HepG2 (cell line): ENCODE measurements around the gene SLC7A8. TPM values are rescaled to one million over a fixed set of nuclear protein-coding genes. Genes with fewer than 3 reads are reported as not detected.

Experiments used
- ATAC-seq: fragments of 200-7000 bp; cut with Tn5 transposase; 3 replicates; pipeline ENCODE4 v1.9.1; 2020; ENCODE audit warnings: mild to moderate bottlenecking, moderate library complexity
- BruUV-seq: library from RNA; stranded (reverse); fragments of 400-500 nt; replicated peaks from 2 replicates; lab custom pipeline; 2021; lab: Mats Ljungman, UMichigan
- CTCF ChIA-PET: fragments of 300-600 bp; formaldehyde crosslinking; extraction: SDS; loops from one replicate; lab custom pipeline; 2021; ENCODE audit warnings: low total read pairs, inconsistent platforms, low intra/inter-chr PET ratio; lab: Yijun Ruan, JAX
- POLR2A ChIA-PET: fragments of 350-600 bp; sonication (Branson Sonifier 250); formaldehyde crosslinking; loops from one replicate; lab custom pipeline; 2020; ENCODE audit warnings: antibody characterized with exemption, inconsistent platforms; lab: Yijun Ruan, JAX
- DNase-seq: peaks from one replicate; pipeline ENCODE4 v3.0.0-alpha.2; 2015; ENCODE audit warnings: low spot score
- FAIRE-seq: peaks from 3 replicates; lab custom pipeline; 2011; peaks lifted over from hg19 to GRCh38; lab: Jason Lieb, UNC
- H2AFZ ChIP-seq: one replicate; pipeline ENCODE4 v1.6.1; 2011; ENCODE audit warnings: low read length, inconsistent platforms
- H3K27ac ChIP-seq: fragments of 300-600 bp; 3 replicates; pipeline ENCODE4 v1.8.0; 2011; ENCODE audit warnings: mixed run types, mild to moderate bottlenecking, mixed read lengths, low read length, inconsistent platforms; ENCODE audit not compliant: insufficient read depth; ENCODE audit errors: extremely low read length
- H3K27me3 ChIP-seq, 2 experiments: fragments of 200-600 bp in 1 of 2; 2 replicates in 1 of 2; 3 replicates in 1 of 2; pipeline versions ENCODE4 v1.6.0 to v1.8.0; 2011; ENCODE audit warnings: low read length in 2 of 2, mild to moderate bottlenecking in 2 of 2, moderate library complexity in 2 of 2, inconsistent platforms in 1 of 2; ENCODE audit not compliant: insufficient read depth in 2 of 2, control insufficient read depth in 1 of 2
- H3K36me3 ChIP-seq, 2 experiments: fragments of 200-600 bp in 1 of 2; replicated peaks in 1 of 2; 2 replicates in 1 of 2; 3 replicates in 1 of 2; pipeline versions ENCODE4 v1.5.1 to v1.8.0; 2011; ENCODE audit warnings: low read length in 2 of 2, inconsistent platforms in 1 of 2; ENCODE audit not compliant: insufficient read depth in 2 of 2, control insufficient read depth in 1 of 2
- H3K4me1 ChIP-seq: 2 replicates; pipeline ENCODE4 v1.5.1; 2012; ENCODE audit warnings: low read length, inconsistent platforms; ENCODE audit not compliant: insufficient read depth
- H3K4me2 ChIP-seq: 2 replicates; pipeline ENCODE4 v1.6.0; 2011; ENCODE audit warnings: low read depth, low read length, inconsistent platforms
- H3K4me3 ChIP-seq, 3 experiments: fragments of 200-600 bp in 1 of 3; sonication (generic), shearing (Covaris generic) in 1 of 3; replicated peaks in 1 of 3; 2 replicates each; pipeline ENCODE4 v1.5.1; 2011 to 2016; ENCODE audit warnings: low read length in 3 of 3, inconsistent platforms in 2 of 3, low read depth in 2 of 3, mild to moderate bottlenecking in 2 of 3, control low read depth in 1 of 3, mixed read lengths in 1 of 3; ENCODE audit not compliant: insufficient read depth in 1 of 3
- H3K79me2 ChIP-seq: one replicate; pipeline ENCODE4 v1.6.1; 2011; ENCODE audit warnings: low read length, inconsistent platforms; ENCODE audit not compliant: insufficient read depth
- H3K9ac ChIP-seq: 2 replicates; pipeline ENCODE4 v1.6.0; 2011; ENCODE audit warnings: mild to moderate bottlenecking, low read depth, low read length, inconsistent platforms; ENCODE audit not compliant: insufficient read depth
- H3K9me3 ChIP-seq: 2 replicates; pipeline ENCODE4 v1.5.1; 2012; ENCODE audit warnings: mild to moderate bottlenecking, low read length
- H4K20me1 ChIP-seq: 2 replicates; pipeline ENCODE4 v1.6.0; 2011; ENCODE audit warnings: inconsistent platforms, mild to moderate bottlenecking, low read length, moderate library complexity; ENCODE audit not compliant: insufficient read depth
- EP300 ChIP-seq, 3 experiments: sonication (generic) in 1 of 3; formaldehyde crosslinking in 1 of 3; IDR thresholded peaks; 2 replicates each; pipeline versions ENCODE4 v1.5.1 to v1.6.1; 2011 to 2020; ENCODE audit warnings: low read depth in 2 of 3, low read length in 2 of 3, borderline replicate concordance in 1 of 3, improper control_type of control experiment in 1 of 3, mild to moderate bottlenecking in 1 of 3, missing genetic modification reagents in 1 of 3, moderate library complexity in 1 of 3
- MAFF ChIP-seq: IDR thresholded peaks from 2 replicates; pipeline ENCODE4 v1.6.1; 2011; ENCODE audit warnings: low read depth, low read length, improper control_type of control experiment
- MAFK ChIP-seq, 2 experiments: IDR thresholded peaks in 1 of 2; conservative IDR thresholded peaks in 1 of 2; 2 replicates each; pipeline ENCODE4 v1.6.1; 2011; ENCODE audit warnings: improper control_type of control experiment in 2 of 2, low read length in 2 of 2
- MEIS1 ChIP-seq: sonication (generic); formaldehyde crosslinking; IDR thresholded peaks from 2 replicates; pipeline ENCODE4 v1.9.0; 2021; ENCODE audit warnings: mild to moderate bottlenecking, missing genetic modification reagents, moderate library complexity, borderline replicate concordance
- ZNF547 ChIP-seq: sonication (generic); formaldehyde crosslinking; IDR thresholded peaks from 2 replicates; pipeline ENCODE4 v1.5.1; 2020; ENCODE audit warnings: mild to moderate bottlenecking, missing genetic modification reagents
- ZNF616 ChIP-seq: sonication (generic); formaldehyde crosslinking; IDR thresholded peaks from 2 replicates; pipeline ENCODE4 v1.5.0; 2020; ENCODE audit warnings: low read depth, mild to moderate bottlenecking, missing genetic modification reagents
- WGBS: methylation state at CpG from one replicate; pipeline ENCODE4 v1.1.6; 2017; ENCODE audit warnings: low lambda C conversion rate; 5-methylcytosine and 5-hydroxymethylcytosine counted together
- in situ Hi-C: cut with HindIII; loops from 2 replicates; pipeline ENCODE4 v1.10.0; 2017; ENCODE audit warnings: low pct_unique_long_range_greater_than_20kb; ENCODE audit not compliant: extremely low pct_ligation_motif_present
- intact Hi-C: fragments of 100-400 bp; cut with micrococcal nuclease; formaldehyde crosslinking; loops from one replicate; pipeline ENCODE4 v1.10.0; 2022; ENCODE audit not compliant: unreplicated experiment
- polyA plus RNA-seq, 8 experiments: library from polyadenylated mRNA; depleted of rRNA in 3 of 8; stranded (reverse) in 7 of 8; unstranded in 1 of 8; fragments of >200 nt; fragmentation: Illumina TruSeq in 4 of 8; extraction: Trizol in 4 of 8; gene quantifications; 2 replicates each; pipeline versions ENCODE4 v1.2.1 to v1.2.3, GENCODE V29; 2011 to 2016; ENCODE audit warnings: low read depth in 4 of 8, missing spikeins in 1 of 8, mixed read lengths in 1 of 8; ENCODE audit not compliant: insufficient read depth in 1 of 8
- total RNA-seq, 5 experiments: library from RNA; depleted of rRNA; stranded (reverse); fragments of >200 nt; fragmentation: Illumina TruSeq; extraction: Trizol; gene quantifications; 2 replicates each; pipeline ENCODE4 v1.2.3, GENCODE V29; 2016; ENCODE audit warnings: low read depth in 1 of 5

SLC7A8 gene
- total and polyA plus RNA-seq, 2 of the 13 experiments (the other 11 are each of a cell fraction or from before 2014, with no cell fraction given): 0.25 TPM; not detected in 1

DNA sequence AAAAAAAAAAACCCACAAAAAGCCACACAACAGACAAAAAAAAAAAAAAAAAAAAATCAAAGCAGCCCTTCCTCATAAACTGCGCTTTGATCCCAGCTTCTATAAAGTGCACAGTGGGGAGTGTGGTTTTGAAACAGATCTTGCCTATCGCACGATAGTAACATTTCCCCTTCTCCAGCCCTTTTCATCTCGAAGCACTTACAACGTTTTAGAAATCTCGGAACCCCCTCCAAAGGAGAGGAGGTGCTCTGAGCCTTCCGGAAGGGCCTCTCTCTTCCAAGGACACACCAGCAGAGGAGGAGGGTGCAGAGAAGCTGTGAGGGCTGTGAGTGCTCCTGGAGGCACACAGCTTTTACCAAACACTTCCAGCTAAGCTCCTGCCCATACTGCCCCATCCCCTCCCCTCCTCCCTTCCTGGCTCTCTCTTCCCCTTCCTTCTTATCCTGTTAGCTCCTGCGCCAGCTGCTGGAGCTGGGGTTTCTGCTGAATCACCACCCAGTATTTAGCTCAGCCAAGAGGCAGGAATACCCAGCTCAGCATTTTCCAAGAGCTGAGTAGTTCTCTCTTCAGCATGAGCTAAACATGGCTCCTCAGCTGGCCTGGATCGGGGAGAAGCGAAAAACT lies 28.4 kb downstream of the SLC7A8 start:
- intact Hi-C loops: no loop called here
- DNase-seq (no peak), FAIRE-seq (no peak), ATAC-seq (peak; percentile 6; the same call in 1 of the 3 replicates)
- Histone ChIP-seq H3K36me3 (no peaks in the 10 kb centered on the region), H3K4me1 (no peaks in the 10 kb centered on the region), H3K4me3 (no peak overlapping the region), H4K20me1 (no peaks in the 10 kb centered on the region), H3K27me3 (peaks cover 12 to 71% of the 10 kb centered on the region in 2 experiments), H3K4me2 (no peak overlapping the region), H3K9ac (no peak overlapping the region), H2AFZ (no peak overlapping the region), H3K79me2 (no peaks in the 10 kb centered on the region), H3K27ac (no peak overlapping the region), H3K9me3 (no peaks in the 10 kb centered on the region)
- ChIA-PET POLR2A (no interaction called here), CTCF (no interaction called here)
- TF ChIP-seq MAFF: peak; percentile 94
- TF ChIP-seq ZNF616 (CRISPR knock-in tag): no peak
- no peak for TF ChIP-seq ZNF547 (CRISPR knock-in tag)
- TF ChIP-seq MAFK (conservative IDR thresholded peaks at IDR 0.05 in 1 of 2, IDR thresholded peaks at IDR 0.05 in 1 of 2; ENCODE audit: low read length in 2 of 2): peak; percentile 93 to 94
- TF ChIP-seq EP300 (IDR thresholded peaks at IDR 0.05; ENCODE audit: low read depth in 2 of 2, low read length in 2 of 2): no peak
- TF ChIP-seq EP300 (CRISPR knock-in tag; IDR thresholded peaks at IDR 0.05; ENCODE audit: borderline replicate concordance): 0 out of 2 replicates have a peak, but pooled peaks have one; percentile 14
- no peak for TF ChIP-seq MEIS1 (CRISPR knock-in tag)
- in situ Hi-C loops: no loop called here
- BruUV-seq: no TSS peak
- 55% methylated on average over 10 of the region's 10 CpGs for WGBS
